C4-2B (cell line): ENCODE data around the gene KRTAP5-4.

Experiments used
- CTCF ChIP-seq: fragments of 450-650 bp; conservative IDR thresholded peaks from 2 replicates; pipeline ENCODE4 v1.5.1; 2017; ENCODE audit warnings: mild to moderate bottlenecking
- ZFX ChIP-seq: fragments of 450-650 bp; IDR thresholded peaks from 2 replicates; pipeline ENCODE4 v1.6.1; 2017

GRCh38 chr11:1637628-1638027 is 15.7 kb upstream of the KRTAP5-4 start:
- TF ChIP-seq CTCF (no peak), ZFX (no peak)
